Fibroblast of pulmonary artery (primary cell): ENCODE measurements around the gene GRIPAP1.

Experiments
- DNase-seq: peaks from one replicate; pipeline ENCODE4 v3.0.0-alpha.2; 2010; ENCODE audit warnings: low read depth
- H3K4me3 ChIP-seq: replicated peaks from 2 replicates; pipeline ENCODE4 v1.5.1; 2011; ENCODE audit warnings: low read depth, mild to moderate bottlenecking, control low read depth, low read length, moderate library complexity
- CTCF ChIP-seq: IDR thresholded peaks from 2 replicates; pipeline ENCODE4 v1.5.1; 2011; ENCODE audit warnings: mild to moderate bottlenecking, control low read depth, low read length, inconsistent platforms; ENCODE audit errors: missing control alignments

The GRIPAP1 gene

GRCh38 chrX:48978226-48978625 lies 23.8 kb downstream of the GRIPAP1 start:
- H3K4me3 ChIP-seq, result no peak overlapping the region
- no peak for DNase-seq
- no peak for TF ChIP-seq CTCF

DNA sequence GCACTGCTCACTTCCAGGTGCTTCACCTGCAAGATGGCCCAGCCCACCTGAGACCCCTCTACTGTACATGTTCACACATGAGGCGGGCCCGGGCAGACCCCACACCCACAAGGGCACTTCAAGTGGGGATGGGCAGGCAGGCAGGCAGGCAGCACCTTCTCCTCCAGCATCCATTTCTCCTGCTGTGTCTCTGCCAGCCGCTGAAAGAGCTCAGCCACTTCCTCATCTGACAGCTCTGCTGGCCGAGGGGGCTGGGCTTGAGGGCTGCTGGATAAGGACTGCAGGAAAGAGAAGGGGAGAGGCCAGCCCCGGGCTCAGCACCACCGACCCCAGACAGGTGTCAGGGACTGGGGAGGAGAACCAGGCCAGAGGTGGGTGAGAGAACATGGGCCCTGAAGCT lies 26.0 kb downstream of the GRIPAP1 start:
- no peak for TF ChIP-seq CTCF
- DNase-seq, result no peak
- H3K4me3 ChIP-seq, result no peak overlapping the region

- TF ChIP-seq CTCF, result no peak
- DNase-seq, result no peak
- no peak overlapping the region for H3K4me3 ChIP-seq
These were observed 26.5 kb downstream of the GRIPAP1 start for GRCh38 chrX:48975541-48975940.

DNA sequence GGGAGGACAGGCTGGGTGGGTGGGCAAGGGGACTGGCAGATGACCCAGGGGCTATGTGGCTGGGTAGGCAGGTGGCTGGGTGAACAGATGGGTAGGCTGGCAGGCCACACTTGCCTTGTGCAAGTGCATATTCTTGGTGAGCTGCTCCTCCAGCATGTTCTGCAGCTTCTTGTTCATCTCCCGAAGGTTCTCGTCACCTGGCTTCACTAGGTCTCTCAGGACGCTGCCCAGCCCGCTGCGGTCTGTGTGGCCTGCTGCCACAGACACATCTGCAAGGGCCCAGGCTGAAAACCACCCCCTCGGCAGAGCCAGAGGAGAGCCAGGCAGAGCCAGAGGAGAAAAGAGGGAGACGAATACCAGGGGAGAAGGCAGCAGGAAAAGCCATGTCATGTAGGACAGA lies 27.0 kb downstream of the GRIPAP1 start:
- no peak for TF ChIP-seq CTCF
- H3K4me3 ChIP-seq, result no peak overlapping the region
- DNase-seq, result no peak

- TF ChIP-seq CTCF, result no peak
- no peak for DNase-seq
- no peak overlapping the region for H3K4me3 ChIP-seq
These were observed 27.5 kb downstream of the GRIPAP1 start for GRCh38 chrX:48974574-48974973.

DNA sequence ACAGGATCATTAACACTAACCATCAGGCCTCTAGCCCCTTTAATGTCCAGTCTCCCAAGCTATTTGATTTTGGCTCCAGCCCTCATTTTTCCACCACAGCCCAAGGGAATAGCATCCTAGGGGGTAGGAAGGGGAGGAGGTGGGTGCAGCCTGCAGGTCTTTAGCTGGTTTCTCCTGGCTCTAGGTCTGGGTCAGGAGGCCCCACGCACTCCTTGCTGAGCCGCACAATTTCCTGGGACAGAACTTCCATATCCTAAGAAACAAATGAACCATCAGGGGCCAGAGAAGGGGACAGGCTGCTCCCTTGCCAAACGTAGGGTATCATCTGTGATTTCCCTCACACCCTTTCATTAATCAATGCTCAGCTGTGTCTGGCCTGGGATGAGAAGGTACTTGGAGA lies 28.0 kb downstream of the GRIPAP1 start:
- no peak for DNase-seq

More for the DNA sequence above, 28.0 kb downstream of the GRIPAP1 start:
- no peak for TF ChIP-seq CTCF
- no peak overlapping the region for H3K4me3 ChIP-seq
